Coronary artery (tissue), 2 donors: Measurements from ENCODE around the gene GPR137C.

Experiments used
- DNase-seq: peaks from one replicate; pipeline ENCODE4 v3.0.0-alpha.2; 2017; ENCODE audit warnings: low spot score
- H3K27ac ChIP-seq, 2 donors: fragments of 200-600 bp; sonication (generic); one replicate each; pipeline ENCODE4 v1.5.1; 2016 to 2019
- H3K4me3 ChIP-seq: fragments of 200-600 bp; sonication (generic); 2 replicates; pipeline ENCODE4 v1.5.1; 2016; ENCODE audit warnings: mild to moderate bottlenecking, moderate library complexity
- TF ChIP-seq, protein P1 (sequence below): fragments of 200-600 bp; sonication (generic); IDR thresholded peaks from one replicate; pipeline ENCODE4 v1.5.1; 2019; ENCODE audit warnings: antibody characterized with exemption

Gene GPR137C

GRCh38 chr14:52619687-52620086 is 67.1 kb downstream of the GPR137C start:
- H3K27ac ChIP-seq, result no peak overlapping the region
- H3K4me3 ChIP-seq, result no peak overlapping the region
- TF ChIP-seq, protein P1, sequence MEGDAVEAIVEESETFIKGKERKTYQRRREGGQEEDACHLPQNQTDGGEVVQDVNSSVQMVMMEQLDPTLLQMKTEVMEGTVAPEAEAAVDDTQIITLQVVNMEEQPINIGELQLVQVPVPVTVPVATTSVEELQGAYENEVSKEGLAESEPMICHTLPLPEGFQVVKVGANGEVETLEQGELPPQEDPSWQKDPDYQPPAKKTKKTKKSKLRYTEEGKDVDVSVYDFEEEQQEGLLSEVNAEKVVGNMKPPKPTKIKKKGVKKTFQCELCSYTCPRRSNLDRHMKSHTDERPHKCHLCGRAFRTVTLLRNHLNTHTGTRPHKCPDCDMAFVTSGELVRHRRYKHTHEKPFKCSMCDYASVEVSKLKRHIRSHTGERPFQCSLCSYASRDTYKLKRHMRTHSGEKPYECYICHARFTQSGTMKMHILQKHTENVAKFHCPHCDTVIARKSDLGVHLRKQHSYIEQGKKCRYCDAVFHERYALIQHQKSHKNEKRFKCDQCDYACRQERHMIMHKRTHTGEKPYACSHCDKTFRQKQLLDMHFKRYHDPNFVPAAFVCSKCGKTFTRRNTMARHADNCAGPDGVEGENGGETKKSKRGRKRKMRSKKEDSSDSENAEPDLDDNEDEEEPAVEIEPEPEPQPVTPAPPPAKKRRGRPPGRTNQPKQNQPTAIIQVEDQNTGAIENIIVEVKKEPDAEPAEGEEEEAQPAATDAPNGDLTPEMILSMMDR, result no peak
- DNase-seq, result no peak

- DNase-seq, result no peak
- H3K27ac ChIP-seq, result no peak overlapping the region
- TF ChIP-seq, protein P1, result no peak
- no peak overlapping the region for H3K4me3 ChIP-seq
Observed at GRCh38 chr14:52640137-52640536, 87.5 kb downstream of the GPR137C start.

GRCh38 chr14:52641745-52642144 is 89.1 kb downstream of the GPR137C start:
- no peak for DNase-seq
- Histone ChIP-seq H3K4me3 (no peak overlapping the region), H3K27ac (no peak overlapping the region)
- TF ChIP-seq, protein P1, result no peak

- Histone ChIP-seq H3K4me3 (no peak overlapping the region), H3K27ac (no peak overlapping the region)
- TF ChIP-seq, protein P1, result no peak
- DNase-seq, result no peak
Observed at GRCh38 chr14:52649511-52649910, 96.9 kb downstream of the GPR137C start.

DNA sequence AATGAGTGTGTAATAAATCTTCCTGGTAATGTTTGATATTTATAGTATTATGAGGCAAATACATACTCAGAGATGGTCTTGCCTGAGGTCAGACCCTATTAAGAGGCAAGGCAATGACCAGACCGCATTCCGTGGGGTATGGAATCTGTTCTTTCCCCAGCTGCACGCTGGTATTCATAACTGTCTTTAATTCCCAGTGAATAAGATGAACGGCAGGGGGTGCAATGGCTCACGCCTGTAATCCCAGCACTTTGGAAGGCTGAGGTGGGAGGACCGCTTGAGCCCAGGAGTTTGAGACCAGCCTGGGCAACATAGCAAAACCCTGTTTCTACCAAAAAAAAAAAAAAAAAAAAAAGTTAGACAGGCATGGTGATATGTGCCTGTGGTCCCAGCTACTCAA is 98.1 kb downstream of the GPR137C start:
- no peak overlapping the region for H3K4me3 ChIP-seq
- TF ChIP-seq, protein P1, result no peak
- no peak for DNase-seq
- H3K27ac ChIP-seq, result no peak overlapping the region

DNA sequence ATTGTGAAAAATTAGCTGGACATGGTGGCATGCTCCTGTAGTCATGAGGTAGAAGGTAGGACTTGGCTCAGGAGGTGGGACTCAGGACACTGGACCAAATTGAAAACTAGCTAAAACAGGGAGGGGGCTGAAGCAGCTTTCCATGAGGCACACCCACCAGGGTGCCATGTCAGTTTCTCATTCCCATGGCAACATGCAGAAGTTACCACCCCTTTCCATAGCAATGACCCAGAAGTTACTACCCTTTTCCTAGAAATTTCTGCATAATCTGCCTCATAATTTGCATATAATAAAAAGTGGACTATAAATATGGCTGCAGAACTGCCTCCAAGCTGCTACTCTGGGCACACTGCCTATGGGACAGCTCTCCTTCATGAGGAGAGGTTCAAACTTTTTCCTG is 104.3 kb downstream of the GPR137C start:
- Histone ChIP-seq H3K27ac (no peak overlapping the region), H3K4me3 (no peak overlapping the region)
- TF ChIP-seq, protein P1, result no peak
- no peak for DNase-seq

GRCh38 chr14:52660325-52660724 is 107.7 kb downstream of the GPR137C start:
- no peak for DNase-seq
- H3K4me3 ChIP-seq, result no peak overlapping the region
- no peak overlapping the region for H3K27ac ChIP-seq
- TF ChIP-seq, protein P1, result no peak
